GM12875 (cell line): Measurements from ENCODE around the gene ZNF598.

Source experiments
- H3K4me3 ChIP-seq: one replicate; pipeline ENCODE4 v1.5.1; 2011; ENCODE audit warnings: low read depth, low read length, control low read depth
- CTCF ChIP-seq: IDR thresholded peaks from 2 replicates; pipeline ENCODE4 v1.5.1; 2011; ENCODE audit warnings: low read depth, mild to moderate bottlenecking, control low read depth, inconsistent platforms, low read length, moderate library complexity, borderline replicate concordance; ENCODE audit not compliant: insufficient read depth

The ZNF598 gene

GRCh38 chr16:1966460-1966859 lies 43.2 kb downstream of the ZNF598 start, which contains the start of gene RNF151:
Gene RNF151, plus strand, starts transcription at chr16:1966856. Its CDS starts 26 bp downstream, at chr16:1966882.
- no peak for TF ChIP-seq CTCF
- H3K4me3 ChIP-seq: peak within 1 kb of the TSS; percentile 95

GRCh38 chr16:1965396-1966001 lies 44.1 kb downstream of the ZNF598 start:
- TF ChIP-seq CTCF: no peak

GRCh38 chr16:1964506-1965395 lies 44.9 kb downstream of the ZNF598 start, which contains the start of gene RPS2:
Gene RPS2, minus strand, starts transcription at chr16:1964826. Its CDS starts 201 bp downstream, at chr16:1964625.
- peak within 1 kb of the TSS; percentile 95 for H3K4me3 ChIP-seq
- no peak for TF ChIP-seq CTCF

More at GRCh38 chr16:1965396-1966001, 44.1 kb downstream of the ZNF598 start:
- peak overlapping the region; percentile 95 for H3K4me3 ChIP-seq

GRCh38 chr16:1963806-1964505 lies 45.7 kb downstream of the ZNF598 start:
- TF ChIP-seq CTCF: 0 out of 2 replicates have a peak, but pooled peaks have one; percentile 19
- H3K4me3 ChIP-seq: peak overlapping the region; percentile 95

GRCh38 chr16:1962161-1963153 lies 47.2 kb downstream of the ZNF598 start:
- peak overlapping the region; percentile 95 for H3K4me3 ChIP-seq

- H3K4me3 ChIP-seq: no peak overlapping the region
- TF ChIP-seq CTCF: no peak
These were observed 48.0 kb downstream of the ZNF598 start for GRCh38 chr16:1961651-1962067.
